ENCODE results near the gene GLYR1. TPM values are rescaled to one million over a fixed set of nuclear protein-coding genes. Genes with fewer than 3 reads are reported as not detected.
A peak's percentile ranks its signal among the peaks of the same experiment; 100 is the strongest.
"Not testable (repeated sequence)": the region's sequence is repeated elsewhere in the genome, so short reads cannot be mapped to it uniquely, and the experiment has no call there.

GLYR1 gene
- total and polyA plus RNA-seq, 10 of the 15 experiments (the other 5 are each of a cell fraction or from before 2014, with no cell fraction given), result 7.3 to 90.2 (median 57.2) TPM

- POLR2A ChIA-PET; H3K9me3 ChIP-seq (replicated peaks; ENCODE audit: control insufficient read depth, insufficient read depth, low read length); H3K4me1 ChIP-seq (ENCODE audit: control insufficient read depth, insufficient read depth, low read length); H4K20me1 ChIP-seq (ENCODE audit: control insufficient read depth, insufficient read depth); H3K27me3 ChIP-seq (replicated peaks in 1 of 2; ENCODE audit: control insufficient read depth in 2 of 2, insufficient read depth in 2 of 2, low read length in 1 of 2); DNase-seq (ENCODE audit: low read depth, low spot score); H3K36me3 ChIP-seq (ENCODE audit: control insufficient read depth in 2 of 2, insufficient read depth in 2 of 2, low read length in 1 of 2); FAIRE-seq; H2AFZ ChIP-seq (ENCODE audit: control insufficient read depth, low read depth, low read length); H3K27ac ChIP-seq (ENCODE audit: control insufficient read depth, insufficient read depth); intact Hi-C loops (cut with micrococcal nuclease; ENCODE audit: unreplicated experiment); SMC1A ChIA-PET (ENCODE audit: uncharacterized antibody, unreplicated experiment); BruUV-seq (replicated peaks); H3K79me2 ChIP-seq (ENCODE audit: control insufficient read depth, insufficient read depth, low read length); RAD21 ChIA-PET (ENCODE audit: unreplicated experiment); H3K4me2 ChIP-seq (ENCODE audit: control insufficient read depth, insufficient read depth); in situ Hi-C loops (cut with MboI); CTCF ChIA-PET; ATAC-seq; H3K4me3 ChIP-seq; H3K9ac ChIP-seq (ENCODE audit: control insufficient read depth, insufficient read depth, low read length): not testable (repeated sequence)
- peak in 1 of 2 experiments; percentile 50; a peak in 1 of 4 replicates for TF ChIP-seq BHLHE40 (IDR thresholded peaks at IDR 0.05; ENCODE audit: borderline replicate concordance in 1 of 2, low read depth in 2 of 2, low read length in 1 of 2)
- 59% methylated on average over 14 of the region's 14 CpGs for WGBS (ENCODE audit: insufficient coverage, insufficient replicate concordance, low lambda C conversion rate, missing lambda C conversion rate)
Measured at GRCh38 chr16:4784444-4784987, 62.6 kb downstream of the GLYR1 start.

GRCh38 chr16:4783951-4784336 is 63.1 kb downstream of the GLYR1 start:
- Histone ChIP-seq H4K20me1 (ENCODE audit: control insufficient read depth, insufficient read depth) (no peaks in the 10 kb centered on the region), H2AFZ (ENCODE audit: control insufficient read depth, low read depth, low read length) (no peak overlapping the region), H3K27me3 (replicated peaks in 1 of 2; ENCODE audit: control insufficient read depth in 2 of 2, insufficient read depth in 2 of 2, low read length in 1 of 2) (no peaks in the 10 kb centered on the region), H3K9me3 (replicated peaks; ENCODE audit: control insufficient read depth, insufficient read depth, low read length) (no peaks in the 10 kb centered on the region), H3K4me1 (ENCODE audit: control insufficient read depth, insufficient read depth, low read length) (no peaks in the 10 kb centered on the region), H3K9ac (ENCODE audit: control insufficient read depth, insufficient read depth, low read length) (no peak overlapping the region), H3K4me3 (no peak overlapping the region), H3K27ac (ENCODE audit: control insufficient read depth, insufficient read depth) (no peak overlapping the region), H3K4me2 (ENCODE audit: control insufficient read depth, insufficient read depth) (no peak overlapping the region), H3K36me3 (ENCODE audit: control insufficient read depth in 2 of 2, insufficient read depth in 2 of 2, low read length in 1 of 2) (no peaks in the 10 kb centered on the region), H3K79me2 (ENCODE audit: control insufficient read depth, insufficient read depth, low read length) (no peaks in the 10 kb centered on the region)
- intact Hi-C loops (cut with micrococcal nuclease; ENCODE audit: unreplicated experiment), result no loop called here
- in situ Hi-C loops (cut with MboI), result no loop called here
- FAIRE-seq (no peak), ATAC-seq (no peak), DNase-seq (ENCODE audit: low read depth, low spot score) (no peak)
- no TSS peak for BruUV-seq (replicated peaks)
- RAD21 ChIA-PET (ENCODE audit: unreplicated experiment), result no interaction called here
- POLR2A ChIA-PET, result no interaction called here
- 46% methylated on average over 16 of the region's 16 CpGs for WGBS (ENCODE audit: insufficient coverage, insufficient replicate concordance, low lambda C conversion rate, missing lambda C conversion rate)
- SMC1A ChIA-PET (ENCODE audit: uncharacterized antibody, unreplicated experiment), result no interaction called here
- CTCF ChIA-PET, result no interaction called here
- TF ChIP-seq USF1 (IDR thresholded peaks at IDR 0.05; ENCODE audit: borderline replicate concordance, extremely low read length, insufficient read depth, low read depth, low read length), result no peak
- TF ChIP-seq SIN3A (IDR thresholded peaks at IDR 0.05; ENCODE audit: low read depth, low read length), result no peak
- TF ChIP-seq CBX3 (IDR thresholded peaks at IDR 0.05; ENCODE audit: borderline replicate concordance, low read depth), result no peak
- TF ChIP-seq, protein P1, sequence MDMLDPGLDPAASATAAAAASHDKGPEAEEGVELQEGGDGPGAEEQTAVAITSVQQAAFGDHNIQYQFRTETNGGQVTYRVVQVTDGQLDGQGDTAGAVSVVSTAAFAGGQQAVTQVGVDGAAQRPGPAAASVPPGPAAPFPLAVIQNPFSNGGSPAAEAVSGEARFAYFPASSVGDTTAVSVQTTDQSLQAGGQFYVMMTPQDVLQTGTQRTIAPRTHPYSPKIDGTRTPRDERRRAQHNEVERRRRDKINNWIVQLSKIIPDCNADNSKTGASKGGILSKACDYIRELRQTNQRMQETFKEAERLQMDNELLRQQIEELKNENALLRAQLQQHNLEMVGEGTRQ (IDR thresholded peaks at IDR 0.05; ENCODE audit: borderline replicate concordance, low read depth, low read length), result no peak
- TF ChIP-seq SREBF1 (IDR thresholded peaks at IDR 0.05; ENCODE audit: low read length), result no peak
- no peak for TF ChIP-seq ZNF687 (IDR thresholded peaks at IDR 0.05)
- TF ChIP-seq, protein P2, sequence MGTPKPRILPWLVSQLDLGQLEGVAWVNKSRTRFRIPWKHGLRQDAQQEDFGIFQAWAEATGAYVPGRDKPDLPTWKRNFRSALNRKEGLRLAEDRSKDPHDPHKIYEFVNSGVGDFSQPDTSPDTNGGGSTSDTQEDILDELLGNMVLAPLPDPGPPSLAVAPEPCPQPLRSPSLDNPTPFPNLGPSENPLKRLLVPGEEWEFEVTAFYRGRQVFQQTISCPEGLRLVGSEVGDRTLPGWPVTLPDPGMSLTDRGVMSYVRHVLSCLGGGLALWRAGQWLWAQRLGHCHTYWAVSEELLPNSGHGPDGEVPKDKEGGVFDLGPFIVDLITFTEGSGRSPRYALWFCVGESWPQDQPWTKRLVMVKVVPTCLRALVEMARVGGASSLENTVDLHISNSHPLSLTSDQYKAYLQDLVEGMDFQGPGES (IDR thresholded peaks at IDR 0.05), result no peak
- no peak for TF ChIP-seq CHD2 (IDR thresholded peaks at IDR 0.05; ENCODE audit: borderline replicate concordance, low read depth, low read length)
- no peak for TF ChIP-seq HDAC6 (IDR thresholded peaks at IDR 0.05; ENCODE audit: unreplicated experiment)
